NCI-H146 (cell line): Measurements from ENCODE around the gene DLGAP3.
A peak's percentile ranks its signal among the peaks of the same experiment; 100 is the strongest.

Source experiments
- DNase-seq: peaks from one replicate; lab custom pipeline; 2025; lab: John Stamatoyannopoulos, UW

The DLGAP3 gene

DNA sequence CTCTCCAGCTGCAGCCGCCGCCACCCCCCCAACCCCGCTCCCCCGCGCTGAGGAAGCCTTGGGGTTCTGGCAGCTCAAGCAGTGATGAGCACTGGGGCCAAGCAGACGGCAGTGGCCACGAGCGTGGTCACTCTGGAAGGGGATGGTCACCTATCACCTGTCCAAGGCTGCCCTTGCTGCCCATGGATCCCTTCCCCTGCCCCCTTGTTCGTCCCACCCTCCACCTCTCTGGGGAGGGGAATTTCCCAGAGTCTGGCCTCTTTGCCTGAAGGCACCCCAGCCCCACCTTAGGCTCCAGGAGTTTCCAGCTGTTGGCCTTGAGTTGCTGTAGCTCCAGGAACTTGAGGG is 62.7 kb downstream of the DLGAP3 start:
- no peak for DNase-seq

DNA sequence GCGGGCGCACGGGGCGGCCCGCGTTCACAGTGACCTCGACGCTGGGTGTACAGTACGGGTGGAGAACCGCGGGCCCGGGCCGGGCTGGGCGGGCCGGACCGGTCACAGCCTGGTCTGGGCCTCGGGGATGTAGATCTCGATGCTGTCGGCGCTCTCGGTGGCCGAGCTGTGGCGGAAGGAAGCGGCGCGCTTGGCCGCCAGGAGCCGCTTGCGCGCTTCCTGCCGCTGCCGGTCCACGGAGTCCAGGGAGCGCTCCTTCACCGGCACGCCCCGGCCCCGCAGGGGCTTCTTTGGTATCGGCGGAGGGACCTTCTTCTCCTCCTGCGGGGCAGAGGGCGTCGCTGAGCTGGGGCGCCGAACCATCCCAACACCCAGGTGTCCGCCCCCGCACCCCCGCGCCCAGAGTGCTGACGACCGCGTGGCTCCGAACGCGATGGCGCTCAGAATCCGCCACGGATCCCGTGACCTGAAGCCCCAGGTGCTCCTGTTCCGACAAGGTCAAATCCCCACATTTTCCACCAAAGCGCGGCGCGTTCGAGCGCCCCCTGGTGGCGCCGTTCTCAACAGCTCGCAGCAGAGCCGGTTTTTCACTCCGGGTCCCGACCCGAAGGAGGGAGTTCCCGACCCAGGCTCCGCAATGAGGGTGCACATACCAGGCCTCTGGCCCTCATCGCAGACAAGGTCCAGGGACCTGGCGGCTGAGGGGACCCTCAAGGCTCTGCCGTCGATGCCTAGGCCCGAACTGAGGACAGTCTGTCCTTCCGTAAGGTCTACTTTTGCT is 63.3 kb downstream of the DLGAP3 start:
- DNase-seq: no peak

DNA sequence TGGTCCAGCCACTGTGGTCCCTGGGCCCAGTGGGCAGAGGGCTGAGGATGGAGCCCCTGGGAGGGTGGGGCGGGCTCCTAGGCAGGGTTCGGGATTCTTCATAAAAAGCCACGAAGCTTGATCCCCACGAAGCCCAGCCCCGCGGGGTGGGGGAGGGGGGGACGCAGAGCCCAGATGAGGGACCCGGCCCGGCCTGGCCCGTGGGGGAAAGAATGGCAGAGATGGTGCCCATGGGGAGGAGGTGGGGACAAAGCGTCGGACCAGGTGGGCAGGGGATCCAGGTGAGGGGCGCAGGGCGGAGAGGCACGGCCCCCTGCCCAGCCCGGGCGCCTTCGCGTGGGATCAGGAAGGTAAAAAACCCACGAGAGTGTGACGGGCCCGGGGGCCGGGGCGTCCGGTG is 63.9 kb downstream of the DLGAP3 start:
- no peak for DNase-seq

DNA sequence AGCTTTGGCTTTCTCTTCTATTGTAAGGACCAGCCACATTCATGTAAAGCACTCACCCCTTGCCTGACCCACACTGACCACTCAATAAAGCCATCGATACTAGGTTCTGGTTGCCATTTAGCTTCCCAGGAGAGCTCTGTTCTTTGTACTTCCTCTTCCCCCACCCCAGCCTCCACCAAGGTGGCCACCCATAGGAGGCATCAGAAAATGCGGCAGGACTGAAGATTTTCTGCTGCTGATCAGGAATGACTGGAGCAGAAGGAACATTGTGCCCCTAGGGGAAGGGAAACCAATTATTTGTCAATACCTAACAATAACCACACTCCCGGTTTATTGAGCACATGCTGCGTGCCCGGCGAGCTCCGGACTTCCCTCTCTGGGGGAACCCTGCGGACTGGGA is 64.7 kb downstream of the DLGAP3 start:
- DNase-seq: no peak

DNA sequence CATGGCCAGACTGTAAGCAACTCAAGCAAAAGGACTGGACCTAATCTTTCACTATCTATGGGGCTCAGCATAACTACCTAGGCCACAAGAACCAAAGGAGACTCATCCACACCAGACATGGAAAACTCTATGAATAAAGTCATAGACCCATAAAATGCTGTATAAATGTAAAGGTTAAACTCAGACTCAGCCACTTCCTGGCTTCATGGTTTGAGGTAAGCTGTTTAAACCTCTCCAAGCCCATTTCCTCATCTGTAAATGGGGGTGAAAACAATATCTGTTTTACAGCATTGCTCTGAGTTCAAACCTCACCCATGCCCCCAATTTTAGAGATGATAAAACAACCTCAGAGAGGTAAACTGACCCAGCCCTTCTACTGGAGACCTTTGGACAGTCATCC is 65.9 kb downstream of the DLGAP3 start:
- DNase-seq: no peak

DNA sequence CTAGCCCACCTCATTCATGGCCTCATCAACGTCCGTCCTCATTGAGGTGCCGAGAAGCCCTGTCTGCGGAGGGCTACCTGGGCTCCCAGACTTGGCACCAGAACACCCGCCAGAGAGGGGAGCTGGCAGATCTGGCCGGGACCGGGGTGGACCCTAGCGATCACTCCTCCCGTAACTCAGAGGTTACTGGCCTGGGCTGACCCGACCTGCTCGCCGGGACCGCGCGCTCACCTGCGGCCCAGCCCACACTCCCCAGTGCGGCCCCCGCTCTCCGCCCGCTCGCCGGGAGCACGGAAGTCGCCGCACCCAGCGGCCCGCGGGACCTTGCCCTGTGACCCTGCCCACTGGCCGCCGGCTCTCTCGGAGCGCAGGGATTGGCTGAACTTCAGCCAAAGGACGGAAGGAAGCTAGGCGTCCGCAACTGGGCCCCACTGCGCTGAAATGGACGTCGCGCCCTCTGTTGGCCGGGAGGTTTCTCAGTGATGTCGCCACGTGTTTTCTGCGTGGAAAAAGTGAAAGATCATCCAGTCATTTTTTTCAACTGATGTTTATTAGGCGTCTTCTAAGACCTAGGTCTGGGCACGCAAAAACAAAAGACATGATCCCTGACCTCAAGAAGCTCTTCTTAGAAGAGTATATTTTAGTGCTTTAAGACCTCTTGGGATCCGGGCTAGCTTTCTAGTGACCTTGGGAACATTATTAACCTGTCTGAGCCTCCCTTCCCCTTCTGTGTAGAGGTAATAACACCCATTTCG is 69.8 kb downstream of the DLGAP3 start, which contains the start of gene SMIM12:
SMIM12 (minus strand) TSS at position 304 of the 755 bp plus-strand sequence. CDS start 3,772 bp downstream, outside the sequence.
- DNase-seq: peak; percentile 86

GRCh38 chr1:34858901-34859445 is 70.5 kb downstream of the DLGAP3 start:
- DNase-seq: no peak

DNA sequence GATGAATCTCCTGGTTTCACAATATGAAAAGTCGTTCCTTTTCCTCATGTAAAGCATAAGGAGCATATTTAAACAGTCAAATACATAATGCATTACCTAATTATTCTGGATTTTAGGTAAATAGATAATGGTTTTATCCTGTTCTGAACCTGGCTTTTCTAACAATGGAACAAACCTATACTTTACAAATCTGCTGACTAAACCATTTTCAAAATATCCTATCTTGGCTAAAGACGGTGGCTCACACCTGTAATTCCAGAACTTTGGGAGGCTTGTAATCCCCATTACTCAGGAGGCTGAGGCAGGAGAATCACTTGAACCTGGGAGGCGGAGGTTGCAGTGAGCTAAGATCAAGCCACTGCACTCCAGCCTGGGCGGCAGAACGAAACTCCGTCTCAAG is 72.8 kb downstream of the DLGAP3 start:
- DNase-seq: no peak

GRCh38 chr1:34852677-34853217 is 76.7 kb downstream of the DLGAP3 start:
- peak; percentile 87 for DNase-seq

- DNase-seq: no peak
Observed at GRCh38 chr1:34851431-34852105, 77.9 kb downstream of the DLGAP3 start.

DNA sequence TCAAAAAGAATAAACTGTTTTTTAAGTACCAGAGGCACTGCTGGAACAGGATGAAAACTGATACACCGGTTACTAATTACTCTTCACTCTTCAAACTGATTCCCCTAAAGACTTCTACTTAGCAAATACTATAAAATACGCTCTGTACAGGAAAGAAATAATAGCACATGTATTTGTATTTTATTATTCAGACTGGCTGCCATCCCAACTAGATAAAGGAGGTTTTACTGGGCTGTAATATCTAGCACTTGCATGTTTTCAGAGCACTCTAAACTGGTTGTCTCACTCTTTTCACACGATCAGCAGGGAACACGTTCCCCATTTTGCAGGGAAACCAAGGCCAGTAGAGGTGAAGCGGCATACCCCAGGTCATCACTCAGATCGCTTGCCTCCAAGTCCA is 79.1 kb downstream of the DLGAP3 start:
- DNase-seq: no peak

DNA sequence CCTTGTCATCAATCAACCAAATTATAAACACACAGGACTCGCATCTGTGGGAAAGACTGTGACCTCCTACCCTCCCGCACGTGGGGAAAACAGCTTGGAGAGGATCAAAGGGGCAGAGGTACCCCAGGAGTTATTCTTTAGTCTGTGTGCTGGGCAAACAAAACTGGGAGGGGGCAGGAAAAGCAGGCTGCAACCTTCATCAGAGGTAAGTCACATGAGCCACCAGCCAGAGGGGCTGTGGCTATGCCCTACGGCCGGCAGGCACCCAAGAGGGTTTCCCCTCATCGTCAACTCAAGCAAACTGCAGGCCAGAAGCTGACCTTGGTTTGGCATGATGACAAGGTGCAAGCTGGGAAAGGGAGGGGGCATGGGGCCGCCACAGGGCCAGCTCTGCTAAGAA is 82.4 kb downstream of the DLGAP3 start:
- DNase-seq: peak; percentile 70

GRCh38 chr1:34846265-34846664 is 83.2 kb downstream of the DLGAP3 start:
- no peak for DNase-seq

DNA sequence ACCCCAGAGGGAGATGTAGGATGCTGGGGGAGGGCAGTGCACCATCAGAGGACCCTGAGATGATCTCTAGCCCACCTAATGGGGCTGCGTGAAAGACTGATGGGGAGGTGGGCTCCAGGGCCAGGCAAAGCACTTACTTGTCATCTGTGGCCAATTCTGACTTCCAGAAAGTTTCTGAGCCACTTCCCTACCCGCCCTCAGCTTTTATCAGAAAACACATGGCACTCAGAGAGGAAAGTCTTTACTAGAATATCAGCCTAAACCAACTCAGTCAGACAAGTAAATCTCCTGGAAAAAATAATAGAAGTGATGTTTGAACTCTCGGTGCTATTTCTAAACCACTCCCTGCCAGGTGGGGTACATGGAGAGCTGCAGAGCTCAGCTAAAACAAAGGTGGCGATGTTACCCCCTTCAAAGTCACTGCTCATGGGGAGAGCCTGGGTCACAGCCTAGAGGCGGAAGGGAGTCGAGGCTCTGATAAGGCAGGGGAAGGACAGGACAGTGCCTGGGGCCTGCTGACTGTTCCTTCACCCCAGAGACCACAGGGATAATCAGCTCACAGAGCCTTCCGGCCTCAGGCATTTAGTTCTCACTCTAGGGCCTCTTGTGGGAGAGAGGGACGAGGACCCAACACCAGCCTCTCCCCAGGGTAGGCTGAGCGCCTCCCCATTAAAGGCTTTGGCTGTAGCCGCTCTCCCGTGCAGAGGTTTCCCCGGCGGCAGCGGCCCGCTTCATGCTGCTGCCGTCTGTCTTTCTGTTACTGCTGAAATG is 84.1 kb downstream of the DLGAP3 start:
- no peak for DNase-seq

GRCh38 chr1:34844252-34844634 is 85.2 kb downstream of the DLGAP3 start:
- DNase-seq: peak; percentile 88

DNA sequence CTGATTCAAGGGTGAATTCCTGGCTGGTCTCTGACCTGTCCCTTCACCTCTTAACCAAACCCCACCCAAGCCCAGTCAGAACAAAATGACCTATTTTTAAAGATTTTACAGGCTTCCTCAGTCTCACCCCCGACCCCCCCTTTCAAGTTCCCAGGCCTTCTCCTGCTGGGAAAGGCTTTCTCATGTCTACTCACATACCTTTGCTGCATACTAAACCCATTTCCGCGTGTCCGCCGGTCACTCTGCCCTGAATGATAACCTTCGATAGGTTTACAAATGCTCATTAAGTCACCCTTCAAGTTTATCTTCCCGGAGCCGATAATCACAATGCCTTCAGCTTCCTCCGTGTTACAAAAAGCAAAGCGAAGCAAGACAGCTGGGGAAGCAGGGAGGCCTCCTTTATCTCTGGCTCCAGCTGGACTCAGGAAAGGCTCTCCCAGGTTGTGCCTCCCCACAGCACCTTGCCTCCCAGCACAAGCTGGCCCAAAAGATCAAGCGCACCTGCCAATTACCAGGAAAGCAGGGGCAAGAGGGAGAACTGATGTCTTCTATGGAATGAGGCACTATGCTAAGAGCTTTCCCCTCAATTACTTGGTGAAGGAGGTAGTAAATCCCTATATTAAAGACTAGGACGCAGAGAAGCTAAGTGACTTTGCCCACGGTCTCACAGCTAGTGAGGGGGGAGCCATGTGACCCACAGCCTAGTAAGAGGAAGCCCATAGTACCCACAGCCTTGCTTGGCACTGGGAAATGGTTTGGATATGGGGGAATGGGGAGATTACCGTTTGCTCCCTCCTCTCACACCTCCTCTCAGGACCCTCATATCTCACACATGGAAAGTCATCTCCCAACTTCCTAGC is 85.8 kb downstream of the DLGAP3 start:
- DNase-seq: peak; percentile 63

- DNase-seq: peak; percentile 7
Observed at GRCh38 chr1:34842952-34843371, 86.5 kb downstream of the DLGAP3 start.

GRCh38 chr1:34842073-34842472 is 87.4 kb downstream of the DLGAP3 start:
- no peak for DNase-seq

DNA sequence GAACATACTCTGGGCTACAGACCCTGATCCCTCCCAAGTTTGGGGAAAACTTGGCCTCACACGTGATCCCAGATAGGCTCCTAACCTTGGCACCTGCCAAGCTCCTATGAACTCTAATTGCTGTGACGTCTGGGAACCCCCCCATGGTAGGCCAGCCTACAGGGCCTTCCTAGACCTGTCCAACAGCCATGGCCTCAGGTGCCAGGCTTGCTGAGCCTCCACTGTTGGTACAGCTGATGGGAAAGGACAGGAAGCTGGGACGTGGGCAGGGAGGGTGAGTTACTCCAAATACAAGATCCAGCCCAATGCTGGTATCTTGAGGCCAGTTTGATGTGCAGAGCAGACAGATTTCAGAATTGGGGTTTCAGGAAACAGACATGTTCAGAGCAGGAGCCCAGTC is 89.0 kb downstream of the DLGAP3 start:
- no peak for DNase-seq

DNA sequence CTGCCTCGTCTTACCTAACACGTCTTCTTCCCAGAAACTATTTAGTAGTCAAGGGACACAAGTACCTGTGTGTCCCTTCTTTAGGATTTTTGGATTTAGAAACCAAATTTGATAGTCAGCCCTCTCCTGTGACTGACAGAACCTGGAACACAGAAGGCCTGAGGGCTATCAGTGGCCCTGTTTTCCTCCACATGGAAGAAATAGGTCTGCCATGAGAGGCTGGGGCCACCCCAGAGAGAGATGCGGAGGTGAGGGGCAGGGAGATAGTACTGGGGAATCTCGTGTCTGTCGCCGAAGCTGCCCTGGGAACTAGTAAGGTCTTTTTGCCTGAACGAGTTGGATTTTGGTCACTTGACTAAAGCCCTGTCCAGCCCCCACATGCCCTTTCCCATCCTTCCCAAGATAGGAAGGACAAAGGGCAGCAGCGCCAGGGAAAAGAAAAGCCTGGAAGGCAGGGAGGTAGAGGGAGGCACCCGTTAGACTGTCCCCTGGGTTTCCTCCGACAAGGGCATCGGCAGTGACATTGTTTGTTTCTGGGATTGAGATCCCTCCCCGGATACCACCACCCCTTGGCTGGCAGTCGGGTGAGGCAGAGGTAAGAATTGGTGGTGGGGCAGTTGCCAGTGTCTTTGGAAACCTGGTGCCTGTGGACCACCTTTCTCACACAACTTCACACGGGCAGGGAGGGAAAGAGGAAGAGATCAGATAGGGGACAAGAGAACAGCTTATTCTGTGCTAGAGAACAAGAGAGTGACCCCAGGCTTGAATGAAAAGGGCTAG is 89.7 kb downstream of the DLGAP3 start:
- no peak for DNase-seq
